ENCODE results near the gene GLIS2.

- no peak for TF ChIP-seq EP300 (IDR thresholded peaks at IDR 0.05)
- TF ChIP-seq CTCF (IDR thresholded peaks at IDR 0.05): no peak
- TF ChIP-seq RAD21 (conservative IDR thresholded peaks at IDR 0.05 in 1 of 2, IDR thresholded peaks at IDR 0.05 in 1 of 2): no peak
- TF ChIP-seq EHMT2 (IDR thresholded peaks at IDR 0.05; ENCODE audit: low read depth): no peak
- no peak for TF ChIP-seq POLR2A (IDR thresholded peaks at IDR 0.05; ENCODE audit: low read length)
- TF ChIP-seq ESRRA (IDR thresholded peaks at IDR 0.05; ENCODE audit: borderline replicate concordance, low read length): no peak
- TF ChIP-seq, protein P1, sequence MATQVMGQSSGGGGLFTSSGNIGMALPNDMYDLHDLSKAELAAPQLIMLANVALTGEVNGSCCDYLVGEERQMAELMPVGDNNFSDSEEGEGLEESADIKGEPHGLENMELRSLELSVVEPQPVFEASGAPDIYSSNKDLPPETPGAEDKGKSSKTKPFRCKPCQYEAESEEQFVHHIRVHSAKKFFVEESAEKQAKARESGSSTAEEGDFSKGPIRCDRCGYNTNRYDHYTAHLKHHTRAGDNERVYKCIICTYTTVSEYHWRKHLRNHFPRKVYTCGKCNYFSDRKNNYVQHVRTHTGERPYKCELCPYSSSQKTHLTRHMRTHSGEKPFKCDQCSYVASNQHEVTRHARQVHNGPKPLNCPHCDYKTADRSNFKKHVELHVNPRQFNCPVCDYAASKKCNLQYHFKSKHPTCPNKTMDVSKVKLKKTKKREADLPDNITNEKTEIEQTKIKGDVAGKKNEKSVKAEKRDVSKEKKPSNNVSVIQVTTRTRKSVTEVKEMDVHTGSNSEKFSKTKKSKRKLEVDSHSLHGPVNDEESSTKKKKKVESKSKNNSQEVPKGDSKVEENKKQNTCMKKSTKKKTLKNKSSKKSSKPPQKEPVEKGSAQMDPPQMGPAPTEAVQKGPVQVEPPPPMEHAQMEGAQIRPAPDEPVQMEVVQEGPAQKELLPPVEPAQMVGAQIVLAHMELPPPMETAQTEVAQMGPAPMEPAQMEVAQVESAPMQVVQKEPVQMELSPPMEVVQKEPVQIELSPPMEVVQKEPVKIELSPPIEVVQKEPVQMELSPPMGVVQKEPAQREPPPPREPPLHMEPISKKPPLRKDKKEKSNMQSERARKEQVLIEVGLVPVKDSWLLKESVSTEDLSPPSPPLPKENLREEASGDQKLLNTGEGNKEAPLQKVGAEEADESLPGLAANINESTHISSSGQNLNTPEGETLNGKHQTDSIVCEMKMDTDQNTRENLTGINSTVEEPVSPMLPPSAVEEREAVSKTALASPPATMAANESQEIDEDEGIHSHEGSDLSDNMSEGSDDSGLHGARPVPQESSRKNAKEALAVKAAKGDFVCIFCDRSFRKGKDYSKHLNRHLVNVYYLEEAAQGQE (IDR thresholded peaks at IDR 0.05): no peak
- TF ChIP-seq, protein P2, sequence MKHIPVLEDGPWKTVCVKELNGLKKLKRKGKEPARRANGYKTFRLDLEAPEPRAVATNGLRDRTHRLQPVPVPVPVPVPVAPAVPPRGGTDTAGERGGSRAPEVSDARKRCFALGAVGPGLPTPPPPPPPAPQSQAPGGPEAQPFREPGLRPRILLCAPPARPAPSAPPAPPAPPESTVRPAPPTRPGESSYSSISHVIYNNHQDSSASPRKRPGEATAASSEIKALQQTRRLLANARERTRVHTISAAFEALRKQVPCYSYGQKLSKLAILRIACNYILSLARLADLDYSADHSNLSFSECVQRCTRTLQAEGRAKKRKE (CRISPR knock-in tag; IDR thresholded peaks at IDR 0.05; ENCODE audit: low read depth): no peak
- no peak for TF ChIP-seq NFE2L2 (conservative IDR thresholded peaks at IDR 0.05; ENCODE audit: low read length)
Measured at GRCh38 chr16:4339909-4340308, 24.0 kb downstream of the GLIS2 start.

All from A549 (cell line).